RWPE1 (cell line): ENCODE data around the gene MAP3K20.
A peak's percentile ranks its signal among the peaks of the same experiment; 100 is the strongest.

Experiments used
- CTCF ChIA-PET: fragments of 350-600 bp; sonication (Branson Sonifier 250); formaldehyde crosslinking; extraction: SDS; loops from one replicate; lab custom pipeline; 2021; lab: Yijun Ruan, JAX
- POLR2A ChIA-PET: fragments of 400-600 bp; formaldehyde crosslinking; extraction: SDS; loops from one replicate; lab custom pipeline; 2020; ENCODE audit warnings: antibody characterized with exemption; ENCODE audit not compliant: low non-redundant PET; lab: Yijun Ruan, JAX
- DNase-seq: peaks from one replicate; pipeline ENCODE4 v3.0.0; 2012; ENCODE audit warnings: low spot score
- H3K27ac ChIP-seq: fragments of 450-650 bp; 2 replicates; pipeline ENCODE4 v1.5.1; 2017
- TF ChIP-seq, protein P1 (sequence below): fragments of 450-650 bp; conservative IDR thresholded peaks from 2 replicates; pipeline ENCODE4 v1.5.1; 2017; ENCODE audit warnings: low read depth, mild to moderate bottlenecking

Gene MAP3K20

GRCh38 chr2:173079141-173079540 lies 3.5 kb downstream of the MAP3K20 start:
- ChIA-PET CTCF (interaction anchor here (0.6 kb wide), 1 partner anchor 149 kb away, joined by 5 read pairs; no protein-coding TSS in a partner anchor), POLR2A (no interaction called here)
- TF ChIP-seq, protein P1, sequence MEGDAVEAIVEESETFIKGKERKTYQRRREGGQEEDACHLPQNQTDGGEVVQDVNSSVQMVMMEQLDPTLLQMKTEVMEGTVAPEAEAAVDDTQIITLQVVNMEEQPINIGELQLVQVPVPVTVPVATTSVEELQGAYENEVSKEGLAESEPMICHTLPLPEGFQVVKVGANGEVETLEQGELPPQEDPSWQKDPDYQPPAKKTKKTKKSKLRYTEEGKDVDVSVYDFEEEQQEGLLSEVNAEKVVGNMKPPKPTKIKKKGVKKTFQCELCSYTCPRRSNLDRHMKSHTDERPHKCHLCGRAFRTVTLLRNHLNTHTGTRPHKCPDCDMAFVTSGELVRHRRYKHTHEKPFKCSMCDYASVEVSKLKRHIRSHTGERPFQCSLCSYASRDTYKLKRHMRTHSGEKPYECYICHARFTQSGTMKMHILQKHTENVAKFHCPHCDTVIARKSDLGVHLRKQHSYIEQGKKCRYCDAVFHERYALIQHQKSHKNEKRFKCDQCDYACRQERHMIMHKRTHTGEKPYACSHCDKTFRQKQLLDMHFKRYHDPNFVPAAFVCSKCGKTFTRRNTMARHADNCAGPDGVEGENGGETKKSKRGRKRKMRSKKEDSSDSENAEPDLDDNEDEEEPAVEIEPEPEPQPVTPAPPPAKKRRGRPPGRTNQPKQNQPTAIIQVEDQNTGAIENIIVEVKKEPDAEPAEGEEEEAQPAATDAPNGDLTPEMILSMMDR: no peak
- no peak for DNase-seq
- H3K27ac ChIP-seq: no peak overlapping the region

DNA sequence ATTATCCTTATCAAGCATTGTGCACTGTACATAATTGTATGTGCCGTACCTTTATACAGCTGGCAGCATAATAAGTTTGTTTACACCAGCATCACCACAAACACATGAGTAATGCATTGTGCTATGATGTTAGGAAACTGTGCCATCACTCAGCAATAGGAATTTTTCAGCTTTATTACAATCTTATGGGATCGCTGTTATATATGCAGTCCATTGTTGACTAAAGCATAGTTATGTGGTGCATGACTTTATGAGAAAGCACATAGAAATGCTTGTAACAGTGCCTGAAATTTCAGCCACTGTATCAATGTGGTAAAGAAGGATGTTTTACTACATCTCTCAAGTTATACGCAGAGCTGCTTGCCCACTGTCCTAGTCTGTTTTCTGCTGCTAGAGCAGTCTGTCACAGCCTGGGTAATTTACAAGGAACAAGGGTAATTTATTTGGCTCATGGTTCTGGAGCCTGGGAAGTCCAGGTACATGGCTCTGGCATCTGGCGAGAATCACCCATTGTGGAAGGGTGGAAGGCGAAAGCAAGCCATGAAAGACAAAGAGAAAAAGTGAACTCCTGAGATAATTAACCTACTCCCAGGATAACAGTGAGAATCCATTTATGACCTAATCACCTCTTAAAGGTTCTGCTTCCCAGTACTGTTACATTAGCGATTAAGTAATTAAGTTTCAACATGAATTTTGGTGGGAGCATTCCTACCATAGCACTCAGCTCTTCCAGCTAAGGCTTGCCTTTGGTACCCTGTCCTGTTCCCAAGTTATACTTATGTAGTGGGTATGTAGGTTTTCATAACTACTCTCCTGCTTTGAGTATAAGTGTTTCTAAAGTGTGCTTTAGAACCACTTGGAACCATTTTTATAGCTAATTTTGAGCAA lies 4.6 kb downstream of the MAP3K20 start:
- TF ChIP-seq, protein P1: no peak
- DNase-seq: peak; percentile 41
- CTCF ChIA-PET: interaction anchor here (0.6 kb wide), 1 partner anchor 148 kb away, joined by 5 read pairs; no protein-coding TSS in a partner anchor
- POLR2A ChIA-PET: no interaction called here
- H3K27ac ChIP-seq: no peak overlapping the region

DNA sequence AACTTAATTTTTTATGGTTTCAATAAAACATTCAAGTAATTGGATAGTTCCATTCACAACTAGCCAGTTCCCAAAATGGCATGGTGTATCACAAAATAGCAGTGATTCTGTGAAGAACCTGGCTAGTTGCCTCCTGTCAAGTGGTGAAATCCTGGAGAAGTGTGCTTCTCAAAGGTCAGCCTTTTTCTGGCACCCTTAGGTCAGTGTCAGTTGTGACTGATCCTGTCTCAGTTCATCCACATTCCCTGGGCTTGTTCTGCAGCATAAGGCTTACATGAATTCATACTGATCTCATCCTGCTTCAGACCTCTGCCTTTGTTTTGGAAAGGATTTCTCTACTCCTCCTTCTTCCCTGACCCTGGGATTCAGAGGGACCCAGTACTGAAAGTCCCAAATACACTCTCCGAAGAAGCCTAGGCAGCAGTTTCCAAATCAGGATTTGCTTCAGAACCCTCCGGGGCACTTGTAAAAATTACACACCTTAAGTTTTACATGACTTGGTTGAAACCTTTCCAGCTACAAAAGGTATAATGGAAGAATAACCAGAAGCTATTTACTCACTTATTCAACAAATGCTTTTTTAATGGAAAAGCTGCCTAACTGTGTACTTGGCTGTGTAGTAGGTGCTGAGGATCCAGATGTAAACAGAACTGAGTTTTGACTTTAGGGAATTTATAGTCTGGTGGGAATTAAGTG lies 11.0 kb downstream of the MAP3K20 start:
- no peak overlapping the region for H3K27ac ChIP-seq
- no peak for DNase-seq
- CTCF ChIA-PET: no interaction called here
- TF ChIP-seq, protein P1: no peak
- POLR2A ChIA-PET: no interaction called here

DNA sequence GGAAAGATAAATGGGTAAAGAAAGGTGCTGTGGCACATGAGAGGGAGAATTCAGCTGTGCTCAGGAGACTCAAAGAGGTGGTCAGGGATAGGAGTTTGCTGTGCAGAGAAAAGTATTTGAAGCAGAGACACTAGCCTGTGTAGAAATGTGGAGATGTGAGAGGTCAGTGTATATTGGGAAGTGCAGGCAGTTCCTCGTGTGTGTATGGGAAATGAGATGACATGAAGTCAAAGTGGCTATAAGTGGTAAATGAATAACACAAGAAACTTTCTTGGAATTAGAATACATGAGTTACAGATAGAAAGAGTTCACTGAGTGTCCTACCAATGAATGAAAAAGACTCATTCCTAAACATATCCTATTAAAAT lies 11.6 kb downstream of the MAP3K20 start:
- H3K27ac ChIP-seq: no peak overlapping the region
- TF ChIP-seq, protein P1: no peak
- DNase-seq: no peak
- CTCF ChIA-PET: no interaction called here
- POLR2A ChIA-PET: no interaction called here

DNA sequence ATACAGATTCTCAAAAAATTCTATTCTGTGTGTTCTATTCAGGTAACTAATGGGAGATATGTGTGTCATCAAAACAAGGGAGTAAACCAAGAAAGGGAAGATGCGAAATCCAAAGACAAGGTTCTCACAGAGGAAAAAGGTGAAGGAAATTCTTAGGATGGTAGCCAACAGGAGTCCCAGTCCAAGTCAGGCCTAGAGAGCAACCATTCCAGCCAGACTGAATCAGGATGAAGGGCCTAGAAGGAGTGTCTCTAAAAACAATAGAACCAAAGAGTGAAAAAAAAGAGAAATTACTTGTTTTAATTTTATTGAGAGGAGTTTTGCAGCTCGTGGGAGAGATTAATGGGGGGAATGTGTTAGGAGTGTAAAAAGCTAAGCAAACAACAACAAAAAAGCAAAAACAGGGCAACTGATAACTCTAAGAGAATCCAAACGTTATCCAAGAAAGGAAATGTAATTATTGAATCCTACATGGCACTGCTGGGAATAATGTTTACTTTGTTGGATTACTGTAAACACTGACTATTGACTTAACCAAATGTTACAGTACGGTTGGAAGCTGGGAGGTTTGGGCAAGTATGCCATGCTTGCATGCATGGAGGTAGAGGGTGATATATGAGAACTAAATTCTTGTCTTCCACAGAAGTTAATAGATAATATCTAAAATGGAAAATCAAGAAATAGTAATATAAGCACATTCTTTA lies 12.3 kb downstream of the MAP3K20 start:
- no peak for DNase-seq
- POLR2A ChIA-PET: no interaction called here
- TF ChIP-seq, protein P1: no peak
- H3K27ac ChIP-seq: no peak overlapping the region
- CTCF ChIA-PET: no interaction called here
